ENCODE results near the gene CES2.

DNA sequence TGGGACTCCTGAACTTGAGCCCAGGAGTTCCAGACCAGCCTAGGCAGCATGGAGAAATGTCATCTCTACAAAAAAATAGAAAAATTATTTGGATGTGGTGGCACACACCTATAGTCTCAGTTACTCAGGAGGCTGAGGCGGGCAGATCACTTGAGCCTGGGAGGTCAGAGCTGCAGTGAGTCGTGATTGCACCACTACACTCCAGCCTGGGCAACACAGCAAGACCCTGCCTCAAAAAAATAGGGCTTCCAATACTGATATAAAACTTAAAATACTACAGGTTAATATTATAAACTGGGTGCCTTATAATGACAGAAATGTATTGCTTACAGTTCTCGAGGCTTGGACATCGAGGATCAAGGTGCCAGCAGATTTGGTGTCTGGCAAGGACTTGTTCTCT is 10.6 kb downstream of the CES2 start:
- TF ChIP-seq, protein P1, sequence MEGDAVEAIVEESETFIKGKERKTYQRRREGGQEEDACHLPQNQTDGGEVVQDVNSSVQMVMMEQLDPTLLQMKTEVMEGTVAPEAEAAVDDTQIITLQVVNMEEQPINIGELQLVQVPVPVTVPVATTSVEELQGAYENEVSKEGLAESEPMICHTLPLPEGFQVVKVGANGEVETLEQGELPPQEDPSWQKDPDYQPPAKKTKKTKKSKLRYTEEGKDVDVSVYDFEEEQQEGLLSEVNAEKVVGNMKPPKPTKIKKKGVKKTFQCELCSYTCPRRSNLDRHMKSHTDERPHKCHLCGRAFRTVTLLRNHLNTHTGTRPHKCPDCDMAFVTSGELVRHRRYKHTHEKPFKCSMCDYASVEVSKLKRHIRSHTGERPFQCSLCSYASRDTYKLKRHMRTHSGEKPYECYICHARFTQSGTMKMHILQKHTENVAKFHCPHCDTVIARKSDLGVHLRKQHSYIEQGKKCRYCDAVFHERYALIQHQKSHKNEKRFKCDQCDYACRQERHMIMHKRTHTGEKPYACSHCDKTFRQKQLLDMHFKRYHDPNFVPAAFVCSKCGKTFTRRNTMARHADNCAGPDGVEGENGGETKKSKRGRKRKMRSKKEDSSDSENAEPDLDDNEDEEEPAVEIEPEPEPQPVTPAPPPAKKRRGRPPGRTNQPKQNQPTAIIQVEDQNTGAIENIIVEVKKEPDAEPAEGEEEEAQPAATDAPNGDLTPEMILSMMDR (IDR thresholded peaks at IDR 0.05) = no peak
- no peak for TF ChIP-seq ZNF232 (CRISPR knock-in tag; IDR thresholded peaks at IDR 0.05)
- TF ChIP-seq, protein P2, sequence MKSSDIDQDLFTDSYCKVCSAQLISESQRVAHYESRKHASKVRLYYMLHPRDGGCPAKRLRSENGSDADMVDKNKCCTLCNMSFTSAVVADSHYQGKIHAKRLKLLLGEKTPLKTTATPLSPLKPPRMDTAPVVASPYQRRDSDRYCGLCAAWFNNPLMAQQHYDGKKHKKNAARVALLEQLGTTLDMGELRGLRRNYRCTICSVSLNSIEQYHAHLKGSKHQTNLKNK (CRISPR knock-in tag; IDR thresholded peaks at IDR 0.05) = no peak
- no peak for TF ChIP-seq CREM (CRISPR knock-in tag; IDR thresholded peaks at IDR 0.05)
- no peak for TF ChIP-seq NR3C1 (CRISPR knock-in tag; conservative IDR thresholded peaks at IDR 0.05; ENCODE audit: low read depth)
- no peak for TF ChIP-seq ZNF263 (CRISPR knock-in tag; IDR thresholded peaks at IDR 0.05; ENCODE audit: low read depth)
- TF ChIP-seq, protein P3, sequence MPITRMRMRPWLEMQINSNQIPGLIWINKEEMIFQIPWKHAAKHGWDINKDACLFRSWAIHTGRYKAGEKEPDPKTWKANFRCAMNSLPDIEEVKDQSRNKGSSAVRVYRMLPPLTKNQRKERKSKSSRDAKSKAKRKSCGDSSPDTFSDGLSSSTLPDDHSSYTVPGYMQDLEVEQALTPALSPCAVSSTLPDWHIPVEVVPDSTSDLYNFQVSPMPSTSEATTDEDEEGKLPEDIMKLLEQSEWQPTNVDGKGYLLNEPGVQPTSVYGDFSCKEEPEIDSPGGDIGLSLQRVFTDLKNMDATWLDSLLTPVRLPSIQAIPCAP (CRISPR knock-in tag; IDR thresholded peaks at IDR 0.05) = no peak
- TF ChIP-seq, protein P4, sequence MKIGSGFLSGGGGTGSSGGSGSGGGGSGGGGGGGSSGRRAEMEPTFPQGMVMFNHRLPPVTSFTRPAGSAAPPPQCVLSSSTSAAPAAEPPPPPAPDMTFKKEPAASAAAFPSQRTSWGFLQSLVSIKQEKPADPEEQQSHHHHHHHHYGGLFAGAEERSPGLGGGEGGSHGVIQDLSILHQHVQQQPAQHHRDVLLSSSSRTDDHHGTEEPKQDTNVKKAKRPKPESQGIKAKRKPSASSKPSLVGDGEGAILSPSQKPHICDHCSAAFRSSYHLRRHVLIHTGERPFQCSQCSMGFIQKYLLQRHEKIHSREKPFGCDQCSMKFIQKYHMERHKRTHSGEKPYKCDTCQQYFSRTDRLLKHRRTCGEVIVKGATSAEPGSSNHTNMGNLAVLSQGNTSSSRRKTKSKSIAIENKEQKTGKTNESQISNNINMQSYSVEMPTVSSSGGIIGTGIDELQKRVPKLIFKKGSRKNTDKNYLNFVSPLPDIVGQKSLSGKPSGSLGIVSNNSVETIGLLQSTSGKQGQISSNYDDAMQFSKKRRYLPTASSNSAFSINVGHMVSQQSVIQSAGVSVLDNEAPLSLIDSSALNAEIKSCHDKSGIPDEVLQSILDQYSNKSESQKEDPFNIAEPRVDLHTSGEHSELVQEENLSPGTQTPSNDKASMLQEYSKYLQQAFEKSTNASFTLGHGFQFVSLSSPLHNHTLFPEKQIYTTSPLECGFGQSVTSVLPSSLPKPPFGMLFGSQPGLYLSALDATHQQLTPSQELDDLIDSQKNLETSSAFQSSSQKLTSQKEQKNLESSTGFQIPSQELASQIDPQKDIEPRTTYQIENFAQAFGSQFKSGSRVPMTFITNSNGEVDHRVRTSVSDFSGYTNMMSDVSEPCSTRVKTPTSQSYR (CRISPR knock-in tag; IDR thresholded peaks at IDR 0.05) = no peak
- no peak for TF ChIP-seq CBFB (CRISPR knock-in tag; IDR thresholded peaks at IDR 0.05; ENCODE audit: low read depth)
- TF ChIP-seq NR2C2 (CRISPR knock-in tag; IDR thresholded peaks at IDR 0.05) = no peak
- TF ChIP-seq SMAD4 (CRISPR knock-in tag; IDR thresholded peaks at IDR 0.05) = no peak

All from WTC11 (cell line).